ENCODE measurements around the gene TTLL11. TPM values are rescaled to one million over a fixed set of nuclear protein-coding genes. Genes with fewer than 3 reads are reported as not detected.

Gene TTLL11
- total RNA-seq, 1 donor from 2014 or later = 6.9 TPM

DNA sequence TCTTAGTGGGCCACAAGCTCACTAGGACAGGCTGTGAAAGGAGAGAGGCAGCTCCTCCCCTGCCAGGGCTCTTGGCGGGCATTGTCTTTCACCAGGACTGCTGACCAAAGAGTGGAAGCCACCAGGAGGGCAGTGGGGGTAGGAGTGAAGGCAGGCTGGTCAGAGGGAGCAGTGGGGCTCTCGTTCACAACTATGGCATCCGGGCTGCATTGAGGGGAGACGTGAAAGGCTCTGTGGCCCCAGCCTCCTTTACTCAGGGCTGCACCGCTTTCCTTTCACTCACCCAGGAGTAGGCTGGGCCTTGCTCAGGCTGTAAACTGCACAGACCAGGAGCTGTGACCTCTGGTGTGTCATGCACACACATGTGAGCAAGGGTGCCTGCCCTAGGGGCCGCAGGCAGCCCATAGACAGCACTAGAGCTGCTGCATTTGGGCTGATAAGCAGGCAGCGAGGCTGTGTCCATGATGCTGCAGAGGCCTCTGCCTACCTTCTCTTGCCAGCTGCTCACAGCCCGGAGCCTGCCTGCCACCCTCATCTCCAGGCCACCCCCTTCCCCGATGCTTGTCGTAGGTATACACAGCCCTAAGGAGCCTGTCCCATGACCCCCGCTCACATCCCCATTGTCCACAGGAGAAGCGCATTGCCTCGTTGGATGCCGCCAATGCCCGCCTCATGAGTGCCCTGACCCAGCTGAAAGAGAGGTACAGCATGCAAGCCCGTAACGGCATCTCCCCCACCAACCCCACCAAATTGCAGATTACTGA is 311.2 kb downstream of the TTLL11 start:
- Histone ChIP-seq H3K4me3 (ENCODE audit: insufficient read depth, low read depth, low read length) (no peak overlapping the region), H3K9ac (ENCODE audit: low read length) (no peak overlapping the region), H3K4me1 (ENCODE audit: insufficient read depth, low read length) (peaks cover 12% of the 10 kb centered on the region), H3K27me3 (ENCODE audit: insufficient read depth, low read length) (no peaks in the 10 kb centered on the region), H3K36me3 (ENCODE audit: insufficient read depth, low read length) (peaks cover 4% of the 10 kb centered on the region), H3K4me2 (ENCODE audit: low read length) (no peak overlapping the region), H4K20me1 (ENCODE audit: insufficient read depth, low read length) (peaks cover 22% of the 10 kb centered on the region), H2AFZ (ENCODE audit: low read depth, low read length) (no peak overlapping the region), H3K79me2 (ENCODE audit: insufficient read depth, low read length) (no peaks in the 10 kb centered on the region), H3K9me3 (ENCODE audit: insufficient read depth, low read depth, low read length) (no peaks in the 10 kb centered on the region), H3K27ac (ENCODE audit: low read depth, low read length) (no peak overlapping the region)
- FAIRE-seq = no peak
- peaks cover 29% of the 10 kb centered on the region for H3K4me1 Mint-ChIP-seq (ENCODE audit: low read depth, unreplicated experiment)
- peaks cover 2% of the 10 kb centered on the region for H3K9me3 Mint-ChIP-seq (ENCODE audit: unreplicated experiment)
- H3K27me3 Mint-ChIP-seq (ENCODE audit: low read depth, unreplicated experiment) = no peaks in the 10 kb centered on the region
- H3K36me3 Mint-ChIP-seq (ENCODE audit: low read depth, unreplicated experiment) = peaks cover 13% of the 10 kb centered on the region
- H3K27ac Mint-ChIP-seq (ENCODE audit: unreplicated experiment) = no peak overlapping the region
- no peak for DNase-seq (ENCODE audit: low read depth)
- H3K4me3 Mint-ChIP-seq (ENCODE audit: unreplicated experiment) = no peak overlapping the region
- no peak for TF ChIP-seq EZH2 (IDR thresholded peaks at IDR 0.05; ENCODE audit: insufficient read depth, low read length)
- TF ChIP-seq, protein P1, sequence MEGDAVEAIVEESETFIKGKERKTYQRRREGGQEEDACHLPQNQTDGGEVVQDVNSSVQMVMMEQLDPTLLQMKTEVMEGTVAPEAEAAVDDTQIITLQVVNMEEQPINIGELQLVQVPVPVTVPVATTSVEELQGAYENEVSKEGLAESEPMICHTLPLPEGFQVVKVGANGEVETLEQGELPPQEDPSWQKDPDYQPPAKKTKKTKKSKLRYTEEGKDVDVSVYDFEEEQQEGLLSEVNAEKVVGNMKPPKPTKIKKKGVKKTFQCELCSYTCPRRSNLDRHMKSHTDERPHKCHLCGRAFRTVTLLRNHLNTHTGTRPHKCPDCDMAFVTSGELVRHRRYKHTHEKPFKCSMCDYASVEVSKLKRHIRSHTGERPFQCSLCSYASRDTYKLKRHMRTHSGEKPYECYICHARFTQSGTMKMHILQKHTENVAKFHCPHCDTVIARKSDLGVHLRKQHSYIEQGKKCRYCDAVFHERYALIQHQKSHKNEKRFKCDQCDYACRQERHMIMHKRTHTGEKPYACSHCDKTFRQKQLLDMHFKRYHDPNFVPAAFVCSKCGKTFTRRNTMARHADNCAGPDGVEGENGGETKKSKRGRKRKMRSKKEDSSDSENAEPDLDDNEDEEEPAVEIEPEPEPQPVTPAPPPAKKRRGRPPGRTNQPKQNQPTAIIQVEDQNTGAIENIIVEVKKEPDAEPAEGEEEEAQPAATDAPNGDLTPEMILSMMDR (IDR thresholded peaks at IDR 0.05; ENCODE audit: insufficient read depth, low read depth, low read length) = no peak

DNA sequence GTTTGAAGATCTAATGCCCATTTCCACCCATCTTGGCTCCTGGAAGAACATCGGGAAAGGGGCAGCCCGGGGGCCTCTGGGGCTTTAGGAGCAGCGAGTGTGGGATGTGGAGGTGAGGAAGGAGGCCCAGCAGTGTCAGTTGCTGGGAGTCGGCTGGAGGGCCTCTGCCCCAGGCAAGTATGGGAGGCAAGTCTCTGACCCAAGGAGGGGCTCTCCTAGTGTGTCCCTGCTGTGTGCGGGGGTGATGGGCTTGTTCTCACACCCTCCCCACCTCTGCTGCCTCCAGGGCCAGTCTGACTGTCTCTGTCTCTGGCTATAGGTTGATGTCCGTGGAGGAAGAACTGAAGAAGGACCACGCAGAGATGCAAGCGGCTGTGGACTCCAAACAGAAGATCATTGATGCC is 312.0 kb downstream of the TTLL11 start:
- Mint-ChIP-seq H3K4me1 (ENCODE audit: low read depth, unreplicated experiment) (peaks cover 29% of the 10 kb centered on the region), H3K27ac (ENCODE audit: unreplicated experiment) (no peak overlapping the region), H3K36me3 (ENCODE audit: low read depth, unreplicated experiment) (peaks cover 17% of the 10 kb centered on the region), H3K4me3 (ENCODE audit: unreplicated experiment) (no peak overlapping the region), H3K9me3 (ENCODE audit: unreplicated experiment) (peaks cover 2% of the 10 kb centered on the region), H3K27me3 (ENCODE audit: low read depth, unreplicated experiment) (no peaks in the 10 kb centered on the region)
- DNase-seq (ENCODE audit: low read depth) = no peak
- Histone ChIP-seq H3K9ac (ENCODE audit: low read length) (no peak overlapping the region), H3K9me3 (ENCODE audit: insufficient read depth, low read depth, low read length) (no peaks in the 10 kb centered on the region), H3K27ac (ENCODE audit: low read depth, low read length) (no peak overlapping the region), H3K4me3 (ENCODE audit: insufficient read depth, low read depth, low read length) (no peak overlapping the region), H3K27me3 (ENCODE audit: insufficient read depth, low read length) (no peaks in the 10 kb centered on the region), H3K4me2 (ENCODE audit: low read length) (no peak overlapping the region), H3K36me3 (ENCODE audit: insufficient read depth, low read length) (peaks cover 4% of the 10 kb centered on the region), H2AFZ (ENCODE audit: low read depth, low read length) (no peak overlapping the region), H4K20me1 (ENCODE audit: insufficient read depth, low read length) (peaks cover 22% of the 10 kb centered on the region), H3K79me2 (ENCODE audit: insufficient read depth, low read length) (no peaks in the 10 kb centered on the region), H3K4me1 (ENCODE audit: insufficient read depth, low read length) (peaks cover 12% of the 10 kb centered on the region)
- no peak for FAIRE-seq
- TF ChIP-seq EZH2 (IDR thresholded peaks at IDR 0.05; ENCODE audit: insufficient read depth, low read length) = no peak
- TF ChIP-seq, protein P1 (IDR thresholded peaks at IDR 0.05; ENCODE audit: insufficient read depth, low read depth, low read length) = no peak
